A549 treated with AZD9567 at 1 μM for 4 hours (cell line): ENCODE data around the gene IFNK. TPM values are rescaled to one million over a fixed set of nuclear protein-coding genes. Genes with fewer than 3 reads are reported as not detected.

ENCODE experiments used
- total RNA-seq: library from RNA; stranded (reverse); fragments of 200-300 nt; extraction: Qiagen RNA extraction; gene quantifications from 5 replicates; pipeline ENCODE4 v1.2.3, GENCODE V29; 2022; ENCODE audit not compliant: insufficient read depth

Gene IFNK
- not detected in 5 replicates for total RNA-seq

GRCh38 chr9:27524236-27524635 is at the start of gene IFNK:
IFNK (plus strand) TSS chr9:27524290; CDS start chr9:27524337, 47 bp downstream.

GRCh38 chr9:27529316-27530278 is 5.5 kb downstream of the IFNK start, which contains the start of gene MOB3B:
MOB3B (minus strand) TSS chr9:27529814; CDS start chr9:27455550, 74,264 bp downstream.

GRCh38 chr9:27572918-27573633 is 49.0 kb downstream of the IFNK start, which contains the start of gene C9orf72:
C9orf72 (minus strand) TSS chr9:27573481; CDS start chr9:27567120, 6,361 bp downstream.

Other genes starting within 250 kb of the IFNK start
- not detected in 5 replicates for gene EQTN, start 227.1 kb upstream of the IFNK start, total RNA-seq
- gene MOB3B, start 5.5 kb downstream of the IFNK start, total RNA-seq: 6.8 to 11.0 TPM (median 7.5 TPM) in 5 replicates
- gene C9orf72, start 49.2 kb downstream of the IFNK start, total RNA-seq: 3.4 to 5.4 TPM (median 4.8 TPM) in 5 replicates